ENCODE results near the gene GPR137. TPM values are rescaled to one million over a fixed set of nuclear protein-coding genes. Genes with fewer than 3 reads are reported as not detected.

Gene GPR137
- total RNA-seq, 1 experiment from 2014 or later: 24.4 TPM

DNA sequence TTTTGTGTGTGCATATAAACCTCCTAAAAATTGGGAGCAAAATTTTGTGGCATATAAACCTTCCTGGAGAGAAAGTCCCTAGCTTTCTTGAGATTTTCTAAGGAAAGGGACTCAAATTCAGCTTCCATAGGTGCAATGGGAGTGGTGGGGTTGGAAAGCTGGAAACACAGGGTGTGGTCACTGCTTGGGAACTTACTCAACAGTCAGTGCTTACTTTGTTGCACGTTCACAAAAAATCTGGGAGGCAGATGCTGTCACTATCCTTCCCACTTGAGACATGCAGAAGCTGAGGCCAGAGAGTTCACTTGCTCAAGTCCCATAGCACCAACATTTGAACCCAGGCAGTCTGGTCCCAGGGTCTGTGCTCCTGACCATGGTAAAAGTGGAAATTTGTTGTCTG lies 10.6 kb downstream of the GPR137 start (continued):
- no peak for TF ChIP-seq CTCF (IDR thresholded peaks at IDR 0.05 in 2 of 3, conservative IDR thresholded peaks at IDR 0.05 in 1 of 3; ENCODE audit: borderline replicate concordance in 1 of 3, insufficient read depth in 1 of 3, low read depth in 2 of 3, low read length in 2 of 3)
- no peak for TF ChIP-seq SRF (IDR thresholded peaks at IDR 0.05; ENCODE audit: low read depth)
- no peak for TF ChIP-seq RAD21 (IDR thresholded peaks at IDR 0.05; ENCODE audit: low read depth)
- TF ChIP-seq CEBPB (IDR thresholded peaks at IDR 0.05; ENCODE audit: low read depth): no peak
- TF ChIP-seq TCF7L2 (IDR thresholded peaks at IDR 0.05; ENCODE audit: borderline replicate concordance, extremely low read depth, insufficient read depth, insufficient read length): no peak
- no peak for TF ChIP-seq EZH2phosphoT487 (IDR thresholded peaks at IDR 0.05; ENCODE audit: borderline replicate concordance)
- no peak for TF ChIP-seq POLR2A (IDR thresholded peaks at IDR 0.05; ENCODE audit: borderline replicate concordance, extremely low read depth, insufficient read depth, insufficient read length)
- no peak for TF ChIP-seq POLR2AphosphoS5 (IDR thresholded peaks at IDR 0.05; ENCODE audit: low read depth, low read length)
- TF ChIP-seq EZH2 (IDR thresholded peaks at IDR 0.05): no peak

- Histone ChIP-seq H3K9ac (ENCODE audit: low read length) (no peak overlapping the region), H3K4me2 (ENCODE audit: low read length) (no peak overlapping the region), H3K9me2 (ENCODE audit: insufficient read depth) (no peaks in the 10 kb centered on the region), H3K36me3 (ENCODE audit: control insufficient read depth in 1 of 2, insufficient read depth in 2 of 2, low read length in 2 of 2) (no peaks in the 10 kb centered on the region), H3K27ac (ENCODE audit: low read depth, low read length) (no peak overlapping the region), H3K9me3 (ENCODE audit: control insufficient read depth in 1 of 2, insufficient read depth in 1 of 2, low read depth in 1 of 2, low read length in 2 of 2) (no peaks in the 10 kb centered on the region), H3K4me3 (replicated peaks in 1 of 2; ENCODE audit: low read depth in 1 of 2, low read length in 2 of 2) (no peak overlapping the region), H2AFZ (ENCODE audit: low read depth, low read length, poor library complexity, severe bottlenecking) (no peak overlapping the region), H3K4me1 (ENCODE audit: control insufficient read depth in 1 of 2, insufficient read depth in 2 of 2, low read length in 2 of 2) (peaks cover 0 to 26% of the 10 kb centered on the region in 2 experiments; a peak in 2 of 4 replicates), H3K27me3 (ENCODE audit: insufficient read depth, low read length) (no peaks in the 10 kb centered on the region), H3K79me2 (ENCODE audit: insufficient read depth, low read length) (no peaks in the 10 kb centered on the region), H4K20me1 (ENCODE audit: insufficient read depth) (no peaks in the 10 kb centered on the region)
- ChIA-PET CTCF (interaction anchor here (1.1 kb wide), 1 partner anchor 8 kb away, joined by 3 read pairs; no protein-coding TSS in a partner anchor), POLR2A (no interaction called here), RAD21 (ENCODE audit: low non-redundant PET in 1 of 2, low total read pairs in 2 of 2, uncharacterized antibody in 2 of 2, unreplicated experiment in 2 of 2) (no interaction called here)
- intact Hi-C loops (cut with micrococcal nuclease): no loop called here
- TF ChIP-seq RAD21 (IDR thresholded peaks at IDR 0.05; ENCODE audit: low read depth): no peak
- TF ChIP-seq, protein P1, sequence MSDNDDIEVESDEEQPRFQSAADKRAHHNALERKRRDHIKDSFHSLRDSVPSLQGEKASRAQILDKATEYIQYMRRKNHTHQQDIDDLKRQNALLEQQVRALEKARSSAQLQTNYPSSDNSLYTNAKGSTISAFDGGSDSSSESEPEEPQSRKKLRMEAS (IDR thresholded peaks at IDR 0.05): no peak
- TF ChIP-seq JUND (IDR thresholded peaks at IDR 0.05): no peak
- DNase-seq (ENCODE audit: low read depth, low spot score) (no peak), ATAC-seq (no peak)
- no TSS peak for BruUV-seq (replicated peaks)
These were observed 11.4 kb downstream of the GPR137 start for GRCh38 chr11:64296830-64297698.

Data from HCT116 (cell line).